Measurements from ENCODE around the gene CANT1.
"Not testable (repeated sequence)": the region's sequence is repeated elsewhere in the genome, so short reads cannot be mapped to it uniquely, and the experiment has no call there.

CANT1 gene

DNA sequence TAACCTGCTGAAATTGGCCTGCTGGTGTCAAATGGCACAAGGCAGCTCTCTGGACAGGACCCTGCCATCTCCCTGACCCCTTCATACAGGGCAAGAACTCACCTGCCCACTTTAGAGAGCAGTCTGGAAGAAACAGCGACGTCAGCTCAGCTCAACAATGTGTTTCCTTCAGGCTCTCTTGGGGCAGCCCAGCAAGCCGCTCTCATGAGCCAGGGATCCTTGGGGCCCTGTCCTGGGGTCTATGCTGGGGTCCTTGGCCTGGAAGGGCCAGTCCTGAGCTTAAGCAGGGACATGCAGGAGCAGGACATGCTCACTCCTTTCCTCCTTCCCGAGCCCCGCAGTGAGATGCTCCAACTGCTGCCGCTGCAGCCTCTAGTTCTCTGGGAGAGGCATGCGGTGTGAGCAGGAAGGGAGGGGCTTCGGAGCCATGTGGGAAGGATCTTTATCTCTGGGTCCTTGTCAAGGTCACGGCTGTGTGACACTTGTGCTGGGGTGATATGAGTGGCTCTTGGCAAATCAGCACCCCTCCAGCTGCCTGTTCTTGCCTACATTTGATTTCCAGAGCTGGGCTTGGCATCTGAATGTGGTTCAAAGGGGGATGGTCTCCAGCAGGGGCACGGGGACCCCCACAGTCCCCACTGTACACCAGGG is 17.8 kb upstream of the CANT1 start:
- no peak for DNase-seq (ENCODE audit: low read depth)

DNA sequence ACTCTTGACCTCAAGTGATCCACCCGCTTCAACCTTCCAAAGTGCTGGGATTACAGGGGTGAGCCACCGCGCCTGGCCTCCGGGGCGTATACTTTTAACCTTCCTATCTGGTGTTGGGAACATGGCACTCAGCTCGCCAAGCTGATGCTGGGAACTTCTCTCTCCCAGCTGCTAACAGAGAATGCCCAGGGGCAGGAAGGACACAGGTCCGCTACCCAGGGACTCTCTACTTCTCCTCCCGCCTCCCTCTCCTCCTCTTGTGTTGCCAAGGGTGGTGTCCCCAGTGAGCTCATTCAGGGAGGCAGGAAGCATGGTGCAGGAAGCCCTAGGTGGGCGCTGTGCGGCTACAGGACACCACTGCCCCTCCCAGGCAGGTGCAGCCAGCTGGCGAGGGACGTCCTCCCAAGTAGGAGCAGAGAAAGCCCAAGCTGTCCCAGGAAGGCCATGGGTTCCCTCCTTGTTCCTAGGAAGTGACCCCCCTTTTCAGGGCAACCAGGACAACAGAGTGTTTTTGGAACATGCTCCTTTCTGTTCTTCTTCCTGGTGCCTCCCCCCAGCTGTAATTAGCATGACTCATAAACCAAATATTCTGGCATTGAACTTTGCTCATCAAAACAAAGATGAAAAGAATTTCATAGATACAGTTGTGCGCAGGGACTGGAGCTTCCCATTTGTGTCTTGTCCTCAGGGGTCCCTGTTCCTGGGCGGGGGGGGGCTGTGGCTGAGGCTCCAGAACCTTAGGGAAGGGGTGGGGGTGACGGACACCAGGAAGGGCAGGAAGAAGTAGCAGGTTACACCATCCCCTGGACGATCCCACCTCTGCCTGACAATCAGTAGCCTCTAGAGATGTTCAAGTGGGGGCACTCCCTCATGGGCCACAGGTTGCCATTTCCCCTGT is 17.1 kb upstream of the CANT1 start:
- DNase-seq (ENCODE audit: low read depth) = no peak

DNA sequence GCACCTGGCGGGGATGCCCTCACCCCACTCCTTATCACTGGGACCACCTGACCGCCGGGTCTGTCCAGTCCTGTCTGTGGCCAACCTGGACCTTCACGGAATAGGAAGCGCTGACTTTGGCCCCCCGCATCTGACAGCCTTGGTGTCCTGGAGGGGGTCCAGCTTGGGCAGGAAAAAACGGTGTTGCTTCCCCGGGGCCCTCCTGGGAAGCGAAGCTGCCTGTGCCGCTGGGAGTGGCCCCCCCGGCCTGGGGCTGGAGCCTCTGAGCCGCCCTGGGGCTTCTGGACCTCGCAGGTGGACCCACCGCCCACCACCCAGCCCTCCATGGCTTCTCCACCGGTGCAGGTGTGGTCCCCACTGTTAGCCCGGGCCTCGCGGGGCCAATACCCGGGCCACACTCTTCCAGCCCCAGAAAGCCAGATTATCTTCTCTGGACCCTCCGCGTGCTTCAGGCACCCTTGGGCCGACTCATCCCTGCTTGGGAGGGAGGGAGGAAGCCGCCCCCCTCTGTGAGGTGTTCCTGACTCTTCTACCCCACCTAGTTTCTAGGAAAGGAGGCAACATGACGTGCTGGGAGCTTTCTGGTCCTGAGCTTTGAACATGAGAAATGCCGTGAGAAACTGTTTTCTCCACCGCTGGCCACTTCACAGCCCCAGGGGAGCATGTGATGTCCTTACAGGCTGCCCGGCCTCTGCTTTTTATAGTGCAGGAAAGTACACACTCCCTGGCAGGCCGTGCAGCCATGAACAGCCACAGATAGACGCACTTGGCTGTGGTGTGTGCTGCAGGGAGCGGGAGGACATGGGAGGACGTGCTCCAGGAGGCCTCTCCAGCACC is 15.6 kb upstream of the CANT1 start:
- no peak for DNase-seq (ENCODE audit: low read depth)

DNA sequence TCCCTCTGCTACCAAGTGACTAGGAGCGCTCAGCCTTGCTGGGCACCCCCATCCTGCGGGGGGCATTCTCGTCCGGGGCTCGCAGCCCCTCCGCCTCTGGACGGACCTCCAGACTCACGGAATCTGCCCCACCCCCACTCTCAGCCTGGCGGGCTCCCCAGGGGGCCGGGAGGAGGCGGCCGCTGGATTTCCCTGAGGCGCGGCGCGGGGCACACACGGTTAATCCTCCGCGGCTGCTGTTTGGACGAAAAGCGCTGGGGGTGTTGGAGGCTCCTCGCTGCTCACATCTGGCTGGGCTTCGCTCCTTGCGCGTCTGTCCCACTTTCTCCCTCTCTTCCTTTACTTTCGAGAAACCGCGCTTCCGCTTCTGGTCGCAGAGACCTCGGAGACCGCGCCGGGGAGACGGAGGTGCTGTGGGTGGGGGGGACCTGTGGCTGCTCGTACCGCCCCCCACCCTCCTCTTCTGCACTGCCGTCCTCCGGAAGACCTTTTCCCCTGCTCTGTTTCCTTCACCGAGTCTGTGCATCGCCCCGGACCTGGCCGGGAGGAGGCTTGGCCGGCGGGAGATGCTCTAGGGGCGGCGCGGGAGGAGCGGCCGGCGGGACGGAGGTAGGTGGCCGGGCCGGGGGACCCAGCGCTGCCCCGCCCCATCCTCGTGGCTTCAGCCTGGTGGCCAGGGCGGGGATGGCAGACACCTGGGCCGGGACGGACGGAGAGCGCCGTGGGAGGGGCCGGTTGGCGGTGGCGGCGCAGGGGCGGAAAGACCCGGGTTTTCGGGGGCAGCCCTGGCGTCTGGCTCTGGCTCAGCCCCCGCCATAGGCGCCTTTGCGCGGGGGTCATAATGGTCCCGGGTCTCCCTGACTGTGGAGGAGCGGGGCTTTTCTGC is 14.6 kb upstream of the CANT1 start, which contains the start of gene C1QTNF1:
TSS of gene C1QTNF1 (plus strand) at position 284 of the 886 bp plus-strand sequence. CDS start 19,800 bp downstream, outside the sequence.
- no peak for DNase-seq (ENCODE audit: low read depth)

DNA sequence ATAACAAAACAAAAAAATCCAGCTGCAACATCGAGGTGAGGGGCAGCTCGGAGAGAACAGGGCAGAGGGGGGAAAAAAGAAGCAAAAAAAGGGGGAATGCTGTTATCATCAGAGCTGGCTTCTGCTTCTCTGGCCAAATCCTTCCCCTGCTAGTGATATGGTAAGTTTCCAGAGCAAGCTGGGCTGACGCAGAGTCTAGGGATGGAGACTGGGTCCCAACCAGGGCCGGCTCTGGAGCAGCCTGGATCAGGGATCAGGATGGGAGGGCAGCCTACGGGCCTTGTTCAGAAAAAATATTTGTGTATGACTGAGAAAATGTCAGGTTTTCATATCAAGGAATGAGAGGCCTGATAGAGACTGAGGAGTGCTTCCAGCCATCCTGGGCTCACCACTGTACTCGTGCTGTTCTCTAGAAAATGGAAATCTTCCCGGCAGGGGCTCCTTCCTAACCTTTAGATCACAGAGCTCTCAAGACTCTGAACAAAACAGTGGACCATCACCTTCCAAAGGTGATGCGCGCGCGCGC is 13.7 kb upstream of the CANT1 start:
- no peak for DNase-seq (ENCODE audit: low read depth)

DNA sequence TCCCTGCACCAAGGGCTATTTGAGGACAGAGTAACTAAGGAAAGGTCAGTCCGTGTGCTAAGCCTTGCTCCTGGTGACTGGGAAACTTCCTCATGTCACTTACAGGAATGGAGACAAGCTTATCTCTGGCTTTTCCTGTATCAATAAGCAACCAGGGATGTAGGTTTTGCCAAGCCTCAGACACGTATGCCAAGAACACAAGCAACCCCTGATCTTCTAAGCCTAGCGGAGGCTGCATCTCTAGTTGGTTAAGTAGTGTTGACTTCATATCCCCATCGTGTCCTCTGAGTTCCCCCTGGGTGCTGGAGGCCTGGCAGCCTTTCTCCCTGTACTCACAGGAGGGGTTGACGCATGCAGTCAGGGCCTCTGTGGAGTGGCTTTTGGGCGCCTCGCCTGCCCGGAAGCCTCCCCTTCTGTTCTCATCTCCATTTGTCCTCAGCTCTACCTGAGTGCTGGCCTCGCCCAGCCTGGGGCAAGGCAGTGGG is 13.0 kb upstream of the CANT1 start:
- no peak for DNase-seq (ENCODE audit: low read depth)

DNA sequence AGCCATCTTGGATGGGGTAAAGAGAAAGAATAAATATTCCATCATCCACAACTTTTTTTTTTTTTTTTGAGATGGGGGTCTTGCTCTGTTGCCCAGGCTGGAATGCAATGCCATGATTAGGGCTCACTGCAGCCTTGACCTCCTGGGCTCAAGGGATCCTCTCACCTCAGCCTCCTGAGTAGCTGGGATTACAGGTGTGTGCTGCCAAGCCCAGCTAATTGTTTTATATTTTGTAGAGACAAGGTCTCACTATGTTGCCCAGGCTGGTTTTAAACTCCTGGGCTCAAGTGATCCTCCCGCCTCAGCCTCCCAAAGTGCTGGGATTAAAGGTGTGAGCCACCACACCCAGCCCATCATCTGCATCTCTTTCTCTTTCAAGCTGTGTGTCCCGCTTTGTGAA is 12.4 kb upstream of the CANT1 start:
- not testable (repeated sequence) for DNase-seq (ENCODE audit: low read depth)

DNA sequence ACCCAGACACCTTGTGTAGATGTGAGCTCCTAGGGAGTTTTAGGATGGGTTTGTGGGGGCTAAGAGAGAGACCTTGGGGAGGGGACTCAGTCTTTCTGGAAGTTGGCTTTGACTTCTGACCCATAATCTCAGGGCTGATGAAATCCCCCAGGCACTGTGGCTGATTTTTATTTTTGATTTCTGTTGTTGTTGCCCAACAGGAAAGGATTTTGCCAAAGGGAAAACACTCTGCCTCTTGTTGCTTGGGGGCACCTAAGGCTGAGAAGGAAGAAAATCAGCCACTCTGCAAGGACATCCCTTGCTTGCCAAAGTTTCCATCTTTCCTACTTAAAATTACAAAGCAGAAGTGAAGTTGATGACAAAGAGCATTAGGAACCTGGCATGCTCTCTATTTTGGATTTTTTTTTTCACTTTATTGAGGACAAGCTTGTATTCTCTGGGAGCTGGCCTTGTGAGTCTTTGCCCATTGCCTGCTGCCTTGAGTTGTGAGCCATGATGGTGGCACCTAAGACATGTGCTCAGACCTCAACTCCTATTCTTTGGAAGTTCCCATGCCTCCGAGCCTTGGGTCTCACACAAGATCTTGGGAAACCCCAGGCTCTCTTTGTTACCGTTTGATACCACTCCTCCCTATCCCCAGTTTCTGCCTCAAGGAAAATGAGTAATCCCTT is 11.2 kb upstream of the CANT1 start:
- DNase-seq (ENCODE audit: low read depth) = no peak

DNA sequence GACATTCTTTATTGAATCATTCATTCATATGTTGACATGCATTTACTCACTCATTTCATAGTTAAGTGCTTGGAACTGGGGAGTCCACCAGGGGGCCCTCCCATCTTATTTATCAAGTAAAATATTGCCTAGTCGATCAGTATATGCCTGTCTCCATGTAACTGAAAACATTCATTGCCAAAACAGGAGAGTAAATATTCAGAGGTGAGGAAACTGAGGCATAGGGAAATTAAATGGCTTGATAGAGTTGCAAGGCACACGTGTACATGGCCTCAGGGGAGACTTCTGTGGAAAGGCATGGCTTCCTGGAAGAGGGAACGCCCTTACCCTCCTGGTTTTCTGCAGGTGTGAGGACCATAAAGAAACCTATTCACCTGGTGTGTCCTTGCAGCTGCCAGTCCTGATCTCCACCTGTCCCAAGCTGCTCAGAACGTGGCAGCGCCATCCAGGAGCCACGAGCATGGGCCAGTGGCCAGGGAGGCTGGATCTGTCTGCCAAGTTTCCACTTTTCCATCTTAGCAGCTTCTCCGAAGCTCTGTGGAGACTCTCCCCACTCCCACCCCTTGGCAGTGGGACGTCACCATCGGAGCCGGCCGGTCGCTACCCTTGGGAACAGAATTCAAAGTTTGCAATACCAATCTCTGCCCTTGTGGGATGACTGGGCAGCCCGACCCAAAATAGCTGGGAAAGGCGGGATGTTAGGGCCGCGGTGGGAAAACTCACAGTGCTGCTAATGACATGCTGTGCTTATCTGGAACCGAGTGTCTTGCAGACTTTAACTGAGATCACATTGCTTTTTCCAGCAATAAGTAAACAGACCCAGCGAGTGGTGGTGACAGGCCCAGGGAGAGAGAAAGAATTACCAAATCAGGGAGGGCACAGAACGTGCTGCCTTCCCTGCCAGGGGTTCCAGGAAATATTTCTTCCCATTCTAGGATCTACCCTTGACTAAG is 10.3 kb upstream of the CANT1 start:
- peak; percentile 47 for DNase-seq (ENCODE audit: low read depth)

DNA sequence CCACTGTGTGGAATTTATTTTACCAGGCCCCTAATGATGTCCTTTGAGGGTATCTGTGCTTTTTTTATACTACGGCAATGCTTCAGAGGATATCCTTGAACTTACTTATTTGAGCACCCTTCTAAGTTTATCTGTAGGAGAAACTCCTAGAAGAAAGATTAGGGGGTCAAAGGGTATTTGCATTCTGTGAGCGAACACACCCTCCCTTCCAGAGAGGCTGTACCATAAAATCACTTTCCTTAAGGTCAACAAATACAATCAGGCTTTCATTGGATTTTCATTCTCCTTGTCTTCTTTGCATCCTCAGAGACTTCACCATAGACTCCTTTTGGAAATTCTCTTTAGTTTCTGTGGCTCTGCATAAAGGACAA is 9.7 kb upstream of the CANT1 start:
- DNase-seq (ENCODE audit: low read depth) = no peak

DNA sequence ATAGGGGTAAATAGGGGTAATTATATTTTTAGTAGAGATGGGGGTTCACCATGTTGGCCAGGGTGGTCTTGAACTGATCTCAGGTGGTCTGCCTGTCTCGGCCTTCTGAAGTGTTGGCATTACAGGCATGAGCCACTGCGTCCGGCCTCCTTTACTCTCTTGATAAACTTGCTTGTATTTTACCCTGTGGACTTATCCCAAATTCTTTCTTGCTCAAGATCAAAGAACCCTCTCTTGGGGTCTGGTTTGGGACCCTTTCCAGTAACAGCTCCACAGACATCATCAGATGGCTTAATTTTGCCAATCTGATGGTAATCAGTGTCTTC is 8.8 kb upstream of the CANT1 start:
- no peak for DNase-seq (ENCODE audit: low read depth)

DNA sequence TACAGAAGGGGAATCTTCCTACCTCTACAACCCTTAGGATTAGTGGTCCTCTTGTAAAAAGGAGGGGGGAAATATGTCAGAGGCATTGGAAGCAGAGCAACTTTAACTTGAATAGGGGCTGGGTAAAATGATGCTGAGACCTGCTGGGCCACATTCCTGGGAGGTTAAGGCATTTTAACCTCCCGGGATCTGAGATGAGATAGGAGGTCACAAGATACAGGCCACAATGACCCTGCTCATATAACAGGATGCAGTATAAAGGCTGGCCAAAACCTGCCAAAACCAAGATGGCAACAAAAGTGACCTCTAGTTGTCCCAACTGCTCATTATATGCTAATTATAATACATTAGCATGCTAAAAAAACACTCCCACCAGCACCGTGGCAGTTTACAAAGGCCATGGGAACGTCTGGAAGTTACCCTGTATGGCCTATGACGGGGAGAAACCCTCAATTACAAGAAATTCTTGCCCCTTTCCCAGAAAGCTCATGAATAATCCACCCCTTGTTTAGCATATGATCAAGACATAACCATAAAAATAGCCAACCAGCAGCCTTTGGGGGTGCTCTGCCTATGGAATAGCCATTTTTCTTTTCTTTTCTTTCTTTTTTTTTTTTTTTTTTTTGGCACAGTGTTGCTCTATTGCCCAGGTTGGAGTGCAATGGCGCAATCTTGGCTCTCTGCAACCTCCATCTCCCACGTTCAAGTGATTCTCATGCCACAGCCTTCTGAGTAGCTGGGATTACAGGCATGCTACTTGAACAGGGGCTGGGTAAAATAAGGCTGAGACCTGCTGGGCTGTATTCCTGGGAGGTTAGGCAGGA is 8.2 kb upstream of the CANT1 start:
- DNase-seq (ENCODE audit: low read depth) = no peak

DNA sequence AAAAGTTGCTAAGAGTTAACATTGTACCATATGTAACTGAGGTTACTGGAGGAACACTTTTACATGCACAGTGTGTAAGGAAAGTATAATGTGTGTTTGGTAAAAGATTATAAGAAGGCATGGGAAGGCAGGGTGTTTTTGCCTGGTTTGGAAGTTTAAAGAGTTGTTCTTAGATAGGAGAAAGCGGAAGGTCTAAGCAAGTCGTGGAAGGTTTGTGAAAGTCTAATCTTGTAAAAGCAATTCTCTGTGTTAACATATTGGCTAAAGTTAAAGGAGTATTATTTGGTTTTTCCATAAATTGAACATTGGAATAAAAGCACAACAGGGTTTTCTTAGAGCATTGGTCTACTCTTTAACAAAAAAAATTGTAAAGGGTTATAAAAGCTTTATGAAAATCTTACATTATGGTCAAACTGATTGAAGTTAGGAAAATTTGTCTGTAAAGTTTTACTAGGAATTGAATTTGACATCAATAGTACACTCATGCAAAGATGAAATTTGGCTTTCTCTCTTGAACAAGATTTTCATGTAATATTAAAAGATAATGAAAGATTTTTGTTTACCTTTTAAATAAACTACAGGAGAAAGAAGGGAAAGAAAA is 4.7 kb upstream of the CANT1 start:
- DNase-seq (ENCODE audit: low read depth) = no peak

DNA sequence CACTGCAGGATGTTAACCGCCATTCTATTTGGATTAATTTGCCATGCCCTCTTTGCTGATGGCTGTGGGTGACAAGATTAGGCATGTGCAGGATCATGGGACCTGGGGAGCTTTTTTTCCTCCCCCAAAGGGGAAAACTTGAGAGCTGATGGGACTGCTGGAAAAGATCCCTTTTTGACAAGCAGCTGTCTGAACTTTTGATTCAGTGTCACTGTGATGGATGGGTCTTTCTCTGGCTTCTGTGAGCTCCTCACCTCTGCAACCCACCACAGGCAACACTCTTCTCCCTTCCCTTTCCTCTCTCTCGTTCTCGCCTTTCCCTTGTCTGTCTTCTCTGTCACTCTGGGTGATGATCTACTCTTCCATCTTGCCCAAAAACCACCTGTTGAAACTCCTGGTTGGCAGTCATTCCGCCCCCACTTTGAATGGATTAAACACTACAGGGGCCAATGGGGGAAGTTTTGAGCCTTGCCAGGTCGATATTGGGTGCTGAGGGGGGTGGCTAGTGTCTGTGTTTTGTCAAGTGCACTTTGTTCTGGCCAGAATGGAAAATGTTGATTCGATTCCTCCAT is 3.1 kb upstream of the CANT1 start:
- DNase-seq (ENCODE audit: low read depth) = no peak

DNA sequence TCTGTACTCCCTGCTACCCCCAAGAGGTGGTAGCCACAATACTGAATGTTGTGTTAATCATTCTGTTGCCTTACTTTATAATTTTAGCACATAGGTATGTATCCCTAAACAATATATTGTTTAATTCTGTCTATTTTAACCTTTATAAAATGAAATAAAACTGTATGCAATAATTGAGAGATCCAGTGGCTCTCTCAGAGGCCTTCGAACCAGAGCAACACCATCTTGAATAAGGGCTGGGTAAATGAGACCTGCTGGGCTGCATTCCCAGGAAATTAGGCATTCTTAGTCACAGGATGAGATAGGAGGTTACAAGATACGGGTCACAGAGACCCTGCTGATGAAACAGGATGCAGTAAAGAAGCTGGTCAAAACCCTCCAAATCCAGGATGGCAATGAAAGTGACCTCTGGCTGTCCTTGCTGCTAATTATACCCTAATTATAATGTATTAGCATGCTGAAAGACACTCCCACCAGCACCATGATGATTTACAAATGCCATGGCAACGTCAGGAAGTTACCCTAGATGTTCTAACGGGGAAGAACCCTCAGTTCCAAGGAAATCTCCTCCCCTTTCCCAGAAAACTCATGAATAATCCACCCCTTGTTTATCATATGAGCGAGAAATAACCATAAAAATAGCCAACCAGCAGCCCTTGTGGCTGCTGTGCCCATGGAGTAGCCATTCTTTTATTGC is 2.0 kb upstream of the CANT1 start:
- no peak for DNase-seq (ENCODE audit: low read depth)

DNA sequence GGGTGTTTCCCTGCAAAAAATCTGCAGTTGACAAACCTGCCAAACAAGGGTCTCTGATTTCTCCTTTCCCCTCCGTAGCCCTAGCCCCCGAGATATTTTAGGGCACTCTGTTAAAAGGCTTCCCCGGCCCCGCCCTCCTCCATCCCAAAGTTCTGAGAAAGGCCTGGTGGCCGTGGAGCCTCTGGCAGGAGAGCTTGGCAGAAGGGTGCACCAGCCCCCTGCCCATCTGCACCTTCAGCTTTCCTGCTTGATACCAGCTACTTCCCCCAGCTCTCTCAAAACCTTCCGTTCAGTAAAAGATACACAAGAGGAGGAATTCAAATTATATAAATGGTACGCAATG is 711 bp upstream of the CANT1 start:
- no peak for DNase-seq (ENCODE audit: low read depth)

DNA sequence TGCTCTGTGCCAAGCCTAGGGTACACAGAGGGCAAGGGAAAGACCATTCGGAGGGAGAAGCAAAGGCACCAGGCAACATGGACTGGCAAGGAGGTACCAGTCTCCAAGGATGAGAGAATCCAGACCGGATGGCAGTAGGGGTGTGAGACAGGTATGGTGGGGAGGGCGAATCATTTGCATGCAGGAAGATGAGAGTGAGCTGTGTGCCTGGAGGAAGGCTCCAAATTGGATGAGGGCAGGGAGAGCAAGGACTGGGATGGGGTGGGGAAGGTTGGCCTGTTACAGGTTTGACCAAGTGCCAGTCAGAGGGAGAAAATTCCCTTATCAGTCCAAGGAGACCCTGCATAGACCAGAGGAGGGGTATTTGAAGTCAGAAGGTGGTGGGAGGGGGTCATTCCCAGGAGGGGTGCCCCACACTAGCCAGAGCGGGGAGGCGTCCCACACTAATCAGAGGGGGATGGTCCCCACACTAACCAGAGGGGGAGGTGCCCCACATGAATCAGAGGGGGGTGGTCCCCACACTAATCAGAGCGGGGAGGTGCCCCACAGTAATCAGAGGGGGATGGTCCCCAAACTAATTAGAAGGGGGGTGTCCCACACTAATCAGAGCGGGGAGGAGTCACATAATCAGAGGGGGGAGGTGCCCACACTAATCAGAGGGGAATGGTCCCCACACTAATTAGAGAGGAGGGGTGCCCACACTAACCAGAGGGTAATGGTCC is 737 bp downstream of the CANT1 start:
- DNase-seq (ENCODE audit: low read depth) = no peak
